Activated CD8-positive, alpha-beta memory T cell treated with anti-CD3 and anti-CD28 coated beads for 1 hour (primary cell): ENCODE data around the gene GABBR2.

ENCODE experiments used
- DNase-seq, 2 donors: peaks; one replicate each; pipeline ENCODE4 v3.0.0-alpha.2; 2020; ENCODE audit warnings: low read depth in 1 of 2; ENCODE audit errors: extremely low read depth in 1 of 2

The GABBR2 gene

GRCh38 chr9:98380065-98380681, 328.6 kb downstream of the GABBR2 start:
- no peak for DNase-seq

DNA sequence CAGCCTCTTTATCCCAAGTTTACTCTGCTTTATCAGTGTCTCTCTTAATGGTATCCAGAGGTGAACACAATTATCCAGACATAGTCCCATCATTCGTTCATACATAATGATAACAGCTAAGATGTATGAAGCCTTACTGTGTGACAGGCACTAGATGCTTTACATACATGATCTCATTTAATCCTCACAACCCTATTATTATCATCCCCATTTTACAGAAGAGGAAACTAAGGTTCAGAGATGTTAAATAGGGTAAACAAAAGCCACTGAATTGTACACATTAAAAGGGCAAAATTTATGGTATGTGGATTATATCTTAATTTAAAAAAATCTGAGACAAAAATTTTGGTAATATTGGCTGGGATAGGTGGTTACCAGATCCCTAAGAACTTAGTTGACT, 329.2 kb downstream of the GABBR2 start:
- no peak for DNase-seq

DNA sequence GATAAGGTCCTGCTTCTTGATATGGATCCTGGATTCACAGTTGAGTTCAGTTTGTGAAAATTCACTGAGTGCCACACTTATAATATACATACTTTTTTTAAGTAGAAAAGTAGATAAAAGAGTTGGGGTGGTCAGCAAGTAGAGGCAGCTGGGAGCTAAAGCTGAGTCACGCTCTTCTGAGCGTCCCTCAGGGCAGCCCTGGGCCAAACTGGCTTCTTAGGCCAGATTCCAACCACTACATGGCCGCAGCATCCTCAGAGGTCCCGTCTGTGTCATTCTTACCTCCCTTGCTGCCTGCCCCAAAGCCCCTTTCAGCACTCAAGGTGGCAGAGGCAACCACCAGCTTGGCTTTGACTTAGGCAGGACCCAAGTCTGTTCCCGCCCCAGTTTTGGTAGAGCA, 329.9 kb downstream of the GABBR2 start:
- no peak for DNase-seq

DNA sequence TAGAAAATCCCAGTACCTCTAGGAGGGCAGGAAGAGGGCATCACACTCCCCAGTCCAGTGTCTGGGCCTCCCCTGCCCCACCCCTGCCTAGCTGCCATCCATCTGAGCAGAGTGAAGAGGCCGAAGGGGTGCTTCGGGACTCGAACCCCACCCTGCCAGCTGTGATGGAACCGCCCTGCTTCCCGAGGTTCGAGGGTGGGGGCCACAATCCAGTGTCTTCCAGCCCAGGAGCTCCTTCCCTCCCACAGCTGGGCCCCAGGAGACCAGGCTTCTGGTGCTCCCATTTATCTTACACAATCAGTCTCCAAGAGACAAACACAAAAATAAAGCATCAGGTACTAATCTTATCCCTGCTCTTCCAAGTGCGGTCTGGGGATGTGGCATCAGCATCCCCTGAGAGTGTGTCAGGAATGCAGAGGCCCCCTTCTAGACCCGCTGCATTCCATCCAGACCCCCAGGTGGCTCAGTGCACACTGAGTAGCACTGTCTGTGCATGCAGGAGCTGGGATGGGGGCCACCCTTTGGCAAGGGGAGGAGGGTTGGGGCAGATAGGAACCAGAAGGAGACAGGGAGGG, 330.4 kb downstream of the GABBR2 start:
- no peak for DNase-seq

- no peak for DNase-seq
Measured at GRCh38 chr9:98375138-98375726, 333.5 kb downstream of the GABBR2 start.

DNA sequence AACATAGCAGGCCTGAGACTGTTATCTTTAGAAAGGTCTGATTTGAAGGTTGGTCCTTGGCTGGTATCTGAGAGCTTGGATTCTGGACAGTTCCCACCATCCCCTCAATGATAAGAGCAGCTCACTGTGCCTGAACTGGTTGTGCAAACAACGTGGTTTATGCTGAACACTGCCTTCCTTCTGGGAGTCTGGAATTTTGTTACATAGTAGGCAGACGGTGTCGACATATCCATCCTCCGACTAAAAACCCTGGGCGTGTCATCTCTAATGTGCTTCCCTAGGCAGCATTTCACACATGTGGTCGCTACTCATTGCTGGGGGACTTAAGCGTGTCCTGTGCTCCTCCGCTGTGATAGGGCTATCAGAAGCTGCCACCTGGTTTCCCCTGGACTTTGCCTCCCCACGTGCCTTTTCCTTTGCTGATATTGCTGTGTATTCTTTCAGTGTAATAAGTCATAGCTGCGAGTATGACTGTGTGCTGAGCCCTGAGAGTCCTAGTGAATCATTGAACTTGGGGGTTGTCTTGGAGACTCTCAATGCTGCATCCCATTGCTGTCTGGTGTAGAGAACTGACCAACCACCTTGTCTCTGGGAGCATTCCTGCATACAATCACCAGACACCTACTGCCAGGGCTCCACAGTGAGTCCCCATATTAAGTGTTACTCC, 334.2 kb downstream of the GABBR2 start:
- no peak for DNase-seq

DNA sequence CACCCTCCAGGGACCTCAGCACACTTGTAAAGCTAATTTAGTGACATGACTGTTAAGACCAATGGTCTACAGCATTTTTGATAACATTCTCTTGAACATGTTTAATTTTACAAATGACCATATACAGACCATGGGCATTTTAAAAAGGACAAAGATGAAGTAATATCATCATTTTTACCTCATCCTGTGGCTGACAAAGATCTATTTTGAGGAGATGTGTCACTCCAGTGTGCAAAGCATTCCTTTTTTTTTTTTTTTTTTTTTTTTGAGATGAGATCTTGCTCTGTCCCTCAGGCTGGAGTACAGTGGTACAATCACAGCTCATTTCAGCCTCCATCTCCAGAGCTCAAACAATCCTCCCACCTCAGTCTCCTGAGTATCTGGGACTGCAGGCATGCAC, 335.1 kb downstream of the GABBR2 start:
- DNase-seq, result no peak

- DNase-seq, result no peak
Measured at GRCh38 chr9:98372077-98372836, 336.5 kb downstream of the GABBR2 start.

GRCh38 chr9:98370976-98371315, 337.8 kb downstream of the GABBR2 start:
- no peak for DNase-seq

DNA sequence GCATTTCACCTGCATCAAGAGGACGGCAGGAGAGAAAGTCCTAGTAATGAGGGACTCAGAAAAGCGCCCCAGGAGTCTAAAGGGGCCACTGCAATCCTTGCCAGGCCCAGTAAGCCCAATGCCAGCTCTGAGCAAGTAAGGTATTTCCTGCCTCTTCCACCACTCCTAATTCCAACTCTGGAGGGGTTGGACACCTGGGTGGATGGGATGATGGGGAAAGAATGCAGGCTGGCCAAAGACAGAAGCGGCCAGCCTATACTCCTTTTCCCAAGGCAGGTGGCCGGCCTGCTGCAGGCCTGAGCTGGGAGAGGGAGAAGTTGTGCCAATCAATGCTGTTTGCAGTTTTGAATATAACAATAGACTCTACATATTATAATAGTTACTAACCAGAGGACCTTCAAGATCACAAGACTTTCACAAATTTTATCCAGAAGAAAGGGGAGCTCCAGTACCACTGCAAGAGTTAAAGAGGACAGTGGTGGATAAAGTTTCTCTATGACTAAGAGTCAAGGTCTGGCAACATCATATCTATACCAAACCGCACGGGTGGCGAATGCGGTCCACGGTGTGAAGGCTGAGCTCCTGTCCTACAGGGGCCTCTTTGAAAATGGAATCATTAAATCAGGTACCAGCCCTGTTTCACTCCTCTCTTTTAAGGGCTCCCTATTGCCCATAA, 338.3 kb downstream of the GABBR2 start:
- DNase-seq, result no peak

DNA sequence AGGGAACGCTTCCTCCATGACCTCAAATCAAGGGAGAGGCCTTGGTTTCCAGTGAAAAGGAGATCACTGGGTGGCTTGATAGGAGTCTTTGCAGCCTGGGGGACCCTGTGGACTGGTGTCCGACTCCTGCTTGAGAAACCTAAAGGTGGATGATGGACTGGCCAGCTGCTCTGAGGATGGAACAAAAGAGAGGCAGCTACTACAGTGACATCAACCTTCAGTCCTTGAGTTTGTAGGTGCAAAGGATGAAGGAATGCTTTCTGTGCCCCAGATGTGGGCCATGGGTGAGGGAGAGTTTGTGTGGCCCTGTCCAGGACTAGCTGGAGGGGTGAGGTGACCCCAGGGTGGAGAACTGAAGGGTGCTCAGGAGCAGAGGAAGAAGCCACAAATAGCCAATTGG, 338.8 kb downstream of the GABBR2 start:
- DNase-seq, result no peak

DNA sequence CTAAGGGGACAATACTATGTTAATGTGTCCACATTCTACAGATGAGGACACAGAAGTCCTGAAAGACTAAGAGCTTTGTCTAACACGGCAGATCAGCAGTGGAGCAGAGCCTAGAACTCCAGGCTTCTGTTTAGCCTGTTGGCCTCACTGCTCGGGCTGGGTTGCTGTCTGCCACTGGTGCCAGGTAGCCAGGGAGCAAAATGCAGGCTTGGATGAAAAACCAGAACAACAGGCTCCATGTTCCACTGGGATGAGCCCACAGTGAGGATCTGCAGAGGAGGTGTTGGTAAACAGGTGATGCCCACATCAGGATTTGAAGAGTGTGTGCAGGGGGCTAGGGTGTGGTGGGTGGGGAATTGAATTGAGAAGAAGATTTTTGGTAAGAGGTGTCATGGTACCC, 339.3 kb downstream of the GABBR2 start:
- DNase-seq, result no peak

- DNase-seq, result no peak
Measured at GRCh38 chr9:98369066-98369425, 339.7 kb downstream of the GABBR2 start.

DNA sequence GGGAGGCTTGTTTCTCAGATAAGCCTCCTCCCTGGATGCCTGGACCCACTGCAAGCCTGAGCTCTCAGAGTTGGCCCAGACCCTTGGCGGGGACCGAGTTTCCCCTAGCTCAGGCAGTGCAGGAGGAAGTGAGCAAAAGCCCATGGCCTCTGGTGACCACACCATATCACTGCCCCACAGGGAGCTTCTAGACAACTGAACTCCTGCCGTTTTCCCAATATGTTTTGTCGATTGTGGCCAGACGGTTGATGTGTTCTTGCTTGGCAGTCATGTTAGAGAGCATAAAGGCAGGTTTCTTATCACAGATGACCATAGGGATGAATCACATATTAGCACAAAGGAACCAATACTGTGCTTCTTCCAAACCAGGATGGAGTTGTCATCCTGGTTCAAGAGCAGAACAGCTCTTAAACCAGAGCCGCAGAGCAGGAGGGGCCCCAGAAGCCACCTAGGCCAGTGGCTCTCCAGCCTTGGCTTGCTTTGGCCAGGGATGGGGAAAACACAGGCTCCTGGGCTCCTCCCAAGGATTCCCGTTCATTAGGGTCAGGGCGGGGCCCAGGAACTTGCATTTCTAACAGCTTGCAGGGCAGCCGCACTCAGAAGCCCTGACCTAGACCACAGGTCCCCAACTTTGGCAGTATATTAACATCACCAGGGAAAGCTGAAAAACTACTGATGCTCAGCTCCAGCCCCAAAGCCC, 340.2 kb downstream of the GABBR2 start:
- DNase-seq, result no peak

DNA sequence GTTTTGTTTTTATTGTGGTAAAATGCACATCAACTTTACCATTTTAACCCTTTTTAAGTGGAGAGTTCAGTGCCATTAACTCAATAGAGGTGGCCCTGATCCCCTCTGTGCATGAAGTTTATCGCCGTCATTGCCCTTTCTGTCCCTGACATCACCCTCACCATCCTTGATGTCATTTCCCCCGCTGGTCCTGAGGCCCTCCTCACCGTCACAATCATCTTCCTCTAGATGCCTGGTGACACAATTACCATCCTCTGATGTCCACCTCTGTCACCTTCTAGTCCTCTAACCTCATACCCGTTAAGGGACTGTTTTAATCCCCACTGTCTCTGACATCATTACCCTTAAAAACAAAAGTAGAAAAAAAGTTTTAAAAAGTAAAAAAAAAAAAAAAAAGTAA, 340.8 kb downstream of the GABBR2 start:
- no peak for DNase-seq

DNA sequence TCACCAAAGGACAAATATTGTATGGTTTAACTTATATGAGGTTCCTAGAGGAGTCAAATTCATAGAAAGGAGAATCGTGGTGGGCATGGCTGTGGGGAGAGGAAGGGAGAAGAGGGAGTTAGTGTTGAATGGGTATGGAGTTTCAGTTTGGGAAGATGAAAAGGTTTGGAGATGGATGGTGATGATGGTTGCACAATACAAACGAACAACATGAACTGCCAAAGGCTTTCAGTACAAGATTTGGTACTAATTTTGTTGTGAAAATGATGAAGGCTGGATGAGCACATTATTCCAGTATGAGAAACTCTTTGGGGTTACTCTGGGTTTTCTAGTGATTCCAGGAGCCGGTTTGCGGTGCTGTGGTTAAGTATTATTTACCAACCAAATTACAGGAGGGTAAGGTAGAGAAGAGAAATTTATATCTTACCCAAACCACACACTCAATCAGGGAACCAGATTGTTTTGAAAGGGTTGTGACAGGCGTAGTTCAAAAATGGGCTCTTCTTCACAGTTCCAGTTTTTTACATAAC, 341.3 kb downstream of the GABBR2 start:
- DNase-seq, result no peak

DNA sequence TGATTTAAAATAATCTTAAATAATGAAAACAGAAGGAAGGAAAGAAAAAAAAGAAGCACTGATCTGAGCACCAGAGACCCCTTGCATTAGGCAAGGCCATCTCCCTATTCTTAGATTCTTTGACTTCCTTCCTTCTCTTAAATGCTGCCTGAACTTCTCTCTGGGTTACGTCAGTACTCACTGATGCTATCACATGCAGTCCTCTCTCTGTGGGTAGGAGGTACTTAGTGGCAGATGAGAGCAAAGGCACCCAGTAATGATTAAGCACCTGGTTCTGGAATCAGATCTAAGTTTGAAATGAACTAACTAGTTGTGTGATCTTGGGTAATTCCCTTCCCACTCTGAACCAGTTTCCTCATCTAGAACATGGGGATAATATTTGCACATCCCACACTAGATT, 343.0 kb downstream of the GABBR2 start:
- no peak for DNase-seq

DNA sequence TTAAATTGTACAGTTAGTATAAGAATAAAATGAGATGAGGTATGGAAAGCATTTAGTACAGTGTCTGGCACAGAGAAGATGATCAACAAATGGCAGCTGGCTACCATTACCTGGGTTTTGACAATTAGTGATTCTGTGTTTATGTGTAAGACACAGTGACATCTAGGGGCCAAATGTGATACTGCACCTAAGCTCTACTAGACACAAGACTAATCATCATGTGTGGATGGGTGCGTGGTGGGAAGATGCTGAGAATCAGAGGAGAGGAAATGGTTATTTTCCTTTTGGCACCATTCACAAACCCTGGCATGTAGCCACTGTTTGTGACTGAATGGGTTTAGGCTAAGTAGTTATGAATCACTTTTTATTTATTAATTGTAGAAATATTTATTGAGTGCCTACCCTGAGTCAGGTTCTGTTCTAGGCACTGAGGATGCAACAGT, 343.5 kb downstream of the GABBR2 start:
- no peak for DNase-seq

DNA sequence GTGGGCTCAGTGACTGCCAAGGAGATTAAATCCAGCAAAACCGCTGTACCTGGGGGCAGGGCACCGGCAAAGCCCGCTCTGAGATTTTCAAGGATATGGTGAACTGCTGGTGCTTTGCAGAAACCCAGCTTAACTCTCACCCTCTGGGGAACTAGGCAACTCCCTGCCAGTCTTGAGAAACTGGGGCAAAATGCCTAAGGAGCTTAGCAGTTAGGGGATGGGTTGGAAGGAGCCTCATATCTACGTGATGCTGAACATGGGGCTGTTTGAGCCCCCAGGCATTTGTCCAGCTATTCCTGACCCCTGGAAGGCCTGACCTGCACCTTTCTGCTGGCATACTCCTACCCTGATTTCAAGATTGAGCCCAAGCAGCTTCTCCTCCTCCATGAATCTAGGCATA, 344.6 kb downstream of the GABBR2 start:
- no peak for DNase-seq

- DNase-seq, result no peak
Measured at GRCh38 chr9:98363644-98364043, 345.1 kb downstream of the GABBR2 start.
